HepG2 (cell line): ENCODE measurements around the gene DNAH8. TPM values are rescaled to one million over a fixed set of nuclear protein-coding genes. Genes with fewer than 3 reads are reported as not detected.

ENCODE experiments used
- ATAC-seq: fragments of 200-7000 bp; cut with Tn5 transposase; 3 replicates; pipeline ENCODE4 v1.9.1; 2020; ENCODE audit warnings: mild to moderate bottlenecking, moderate library complexity
- BruUV-seq: library from RNA; stranded (reverse); fragments of 400-500 nt; replicated peaks from 2 replicates; lab custom pipeline; 2021; lab: Mats Ljungman, UMichigan
- CTCF ChIA-PET: fragments of 300-600 bp; formaldehyde crosslinking; extraction: SDS; loops from one replicate; lab custom pipeline; 2021; ENCODE audit warnings: low total read pairs, inconsistent platforms, low intra/inter-chr PET ratio; lab: Yijun Ruan, JAX
- POLR2A ChIA-PET: fragments of 350-600 bp; sonication (Branson Sonifier 250); formaldehyde crosslinking; loops from one replicate; lab custom pipeline; 2020; ENCODE audit warnings: antibody characterized with exemption, inconsistent platforms; lab: Yijun Ruan, JAX
- DNase-seq: peaks from one replicate; pipeline ENCODE4 v3.0.0-alpha.2; 2015; ENCODE audit warnings: low spot score
- FAIRE-seq: peaks from 3 replicates; lab custom pipeline; 2011; peaks lifted over from hg19 to GRCh38; lab: Jason Lieb, UNC
- H2AFZ ChIP-seq: one replicate; pipeline ENCODE4 v1.6.1; 2011; ENCODE audit warnings: low read length, inconsistent platforms
- H3K27ac ChIP-seq: fragments of 300-600 bp; 3 replicates; pipeline ENCODE4 v1.8.0; 2011; ENCODE audit warnings: mixed run types, mild to moderate bottlenecking, mixed read lengths, low read length, inconsistent platforms; ENCODE audit not compliant: insufficient read depth; ENCODE audit errors: extremely low read length
- H3K27me3 ChIP-seq, 2 experiments: fragments of 200-600 bp in 1 of 2; 2 replicates in 1 of 2; 3 replicates in 1 of 2; pipeline versions ENCODE4 v1.6.0 to v1.8.0; 2011; ENCODE audit warnings: low read length in 2 of 2, mild to moderate bottlenecking in 2 of 2, moderate library complexity in 2 of 2, inconsistent platforms in 1 of 2; ENCODE audit not compliant: insufficient read depth in 2 of 2, control insufficient read depth in 1 of 2
- H3K36me3 ChIP-seq, 2 experiments: fragments of 200-600 bp in 1 of 2; replicated peaks in 1 of 2; 2 replicates in 1 of 2; 3 replicates in 1 of 2; pipeline versions ENCODE4 v1.5.1 to v1.8.0; 2011; ENCODE audit warnings: low read length in 2 of 2, inconsistent platforms in 1 of 2; ENCODE audit not compliant: insufficient read depth in 2 of 2, control insufficient read depth in 1 of 2
- H3K4me1 ChIP-seq: 2 replicates; pipeline ENCODE4 v1.5.1; 2012; ENCODE audit warnings: low read length, inconsistent platforms; ENCODE audit not compliant: insufficient read depth
- H3K4me2 ChIP-seq: 2 replicates; pipeline ENCODE4 v1.6.0; 2011; ENCODE audit warnings: low read depth, low read length, inconsistent platforms
- H3K4me3 ChIP-seq, 3 experiments: fragments of 200-600 bp in 1 of 3; sonication (generic), shearing (Covaris generic) in 1 of 3; replicated peaks in 1 of 3; 2 replicates each; pipeline ENCODE4 v1.5.1; 2011 to 2016; ENCODE audit warnings: low read length in 3 of 3, inconsistent platforms in 2 of 3, low read depth in 2 of 3, mild to moderate bottlenecking in 2 of 3, control low read depth in 1 of 3, mixed read lengths in 1 of 3; ENCODE audit not compliant: insufficient read depth in 1 of 3
- H3K79me2 ChIP-seq: one replicate; pipeline ENCODE4 v1.6.1; 2011; ENCODE audit warnings: low read length, inconsistent platforms; ENCODE audit not compliant: insufficient read depth
- H3K9ac ChIP-seq: 2 replicates; pipeline ENCODE4 v1.6.0; 2011; ENCODE audit warnings: mild to moderate bottlenecking, low read depth, low read length, inconsistent platforms; ENCODE audit not compliant: insufficient read depth
- H3K9me3 ChIP-seq: 2 replicates; pipeline ENCODE4 v1.5.1; 2012; ENCODE audit warnings: mild to moderate bottlenecking, low read length
- H4K20me1 ChIP-seq: 2 replicates; pipeline ENCODE4 v1.6.0; 2011; ENCODE audit warnings: inconsistent platforms, mild to moderate bottlenecking, low read length, moderate library complexity; ENCODE audit not compliant: insufficient read depth
- ARNTL ChIP-seq: sonication (generic); formaldehyde crosslinking; IDR thresholded peaks from 2 replicates; pipeline ENCODE4 v1.4.0; 2020; ENCODE audit warnings: mild to moderate bottlenecking, missing genetic modification reagents
- BRD4 ChIP-seq: sonication (generic); formaldehyde crosslinking; IDR thresholded peaks from 2 replicates; pipeline ENCODE4 v1.4.0; 2020; ENCODE audit warnings: missing genetic modification reagents
- EP300 ChIP-seq, 3 experiments: sonication (generic) in 1 of 3; formaldehyde crosslinking in 1 of 3; IDR thresholded peaks; 2 replicates each; pipeline versions ENCODE4 v1.5.1 to v1.6.1; 2011 to 2020; ENCODE audit warnings: low read depth in 2 of 3, low read length in 2 of 3, borderline replicate concordance in 1 of 3, improper control_type of control experiment in 1 of 3, mild to moderate bottlenecking in 1 of 3, missing genetic modification reagents in 1 of 3, moderate library complexity in 1 of 3
- FOXJ3 ChIP-seq: sonication (generic); formaldehyde crosslinking; IDR thresholded peaks from 2 replicates; pipeline ENCODE4 v1.4.0; 2020; ENCODE audit warnings: missing genetic modification reagents, mild to moderate bottlenecking, borderline replicate concordance
- FOXP1 ChIP-seq, 2 experiments: fragments of 450-650 bp in 1 of 2; IDR thresholded peaks; 2 replicates each; pipeline ENCODE4 v1.6.1; 2017 to 2018; ENCODE audit warnings: antibody characterized with exemption in 1 of 2
- MEIS1 ChIP-seq: sonication (generic); formaldehyde crosslinking; IDR thresholded peaks from 2 replicates; pipeline ENCODE4 v1.9.0; 2021; ENCODE audit warnings: mild to moderate bottlenecking, missing genetic modification reagents, moderate library complexity, borderline replicate concordance
- PAWR ChIP-seq: sonication (generic); formaldehyde crosslinking; IDR thresholded peaks from 2 replicates; pipeline ENCODE4 v1.4.0; 2020; ENCODE audit warnings: missing genetic modification reagents, mild to moderate bottlenecking, borderline replicate concordance
- SAP130 ChIP-seq: IDR thresholded peaks from 2 replicates; pipeline ENCODE4 v1.6.1; 2016; ENCODE audit warnings: low read depth
- TRIM24 ChIP-seq: sonication (generic); formaldehyde crosslinking; IDR thresholded peaks from 2 replicates; pipeline ENCODE4 v1.8.0; 2022; ENCODE audit warnings: mild to moderate bottlenecking, missing genetic modification reagents
- ZBTB7A ChIP-seq: sonication (generic); formaldehyde crosslinking; IDR thresholded peaks from 2 replicates; pipeline ENCODE4 v1.8.0; 2022; ENCODE audit warnings: mild to moderate bottlenecking, missing genetic modification reagents
- ZNF17 ChIP-seq: sonication (generic); formaldehyde crosslinking; IDR thresholded peaks from 2 replicates; pipeline ENCODE4 v1.5.0; 2020; ENCODE audit warnings: mild to moderate bottlenecking, missing genetic modification reagents
- ZNF3 ChIP-seq: IDR thresholded peaks from 2 replicates; pipeline ENCODE4 v1.7.0; 2017; ENCODE audit warnings: inconsistent platforms
- ZNF546 ChIP-seq: sonication (generic); formaldehyde crosslinking; conservative IDR thresholded peaks from 2 replicates; pipeline ENCODE4 v1.8.1; 2023; ENCODE audit warnings: mild to moderate bottlenecking, missing genetic modification reagents
- ZNF562 ChIP-seq: sonication (generic); formaldehyde crosslinking; IDR thresholded peaks from 2 replicates; pipeline ENCODE4 v1.8.0; 2022; ENCODE audit warnings: missing genetic modification reagents, borderline replicate concordance
- ZNF607 ChIP-seq: sonication (generic); formaldehyde crosslinking; IDR thresholded peaks from 2 replicates; pipeline ENCODE4 v1.5.1; 2020; ENCODE audit warnings: missing genetic modification reagents, mild to moderate bottlenecking, borderline replicate concordance
- ZNF878 ChIP-seq: sonication (generic); formaldehyde crosslinking; IDR thresholded peaks from 2 replicates; pipeline ENCODE4 v1.8.1; 2023; ENCODE audit warnings: mild to moderate bottlenecking, missing genetic modification reagents, moderate library complexity
- WGBS: methylation state at CpG from one replicate; pipeline ENCODE4 v1.1.6; 2017; ENCODE audit warnings: low lambda C conversion rate; 5-methylcytosine and 5-hydroxymethylcytosine counted together
- in situ Hi-C: cut with HindIII; loops from 2 replicates; pipeline ENCODE4 v1.10.0; 2017; ENCODE audit warnings: low pct_unique_long_range_greater_than_20kb; ENCODE audit not compliant: extremely low pct_ligation_motif_present
- intact Hi-C: fragments of 100-400 bp; cut with micrococcal nuclease; formaldehyde crosslinking; loops from one replicate; pipeline ENCODE4 v1.10.0; 2022; ENCODE audit not compliant: unreplicated experiment
- polyA plus RNA-seq, 8 experiments: library from polyadenylated mRNA; depleted of rRNA in 3 of 8; stranded (reverse) in 7 of 8; unstranded in 1 of 8; fragments of >200 nt; fragmentation: Illumina TruSeq in 4 of 8; extraction: Trizol in 4 of 8; gene quantifications; 2 replicates each; pipeline versions ENCODE4 v1.2.1 to v1.2.3, GENCODE V29; 2011 to 2016; ENCODE audit warnings: low read depth in 4 of 8, missing spikeins in 1 of 8, mixed read lengths in 1 of 8; ENCODE audit not compliant: insufficient read depth in 1 of 8
- total RNA-seq, 5 experiments: library from RNA; depleted of rRNA; stranded (reverse); fragments of >200 nt; fragmentation: Illumina TruSeq; extraction: Trizol; gene quantifications; 2 replicates each; pipeline ENCODE4 v1.2.3, GENCODE V29; 2016; ENCODE audit warnings: low read depth in 1 of 5
- TF ChIP-seq, protein P1 (sequence below): IDR thresholded peaks from 2 replicates; pipeline ENCODE4 v1.6.1; 2016; ENCODE audit warnings: control low read depth
- TF ChIP-seq, protein P2 (sequence below): sonication (generic); formaldehyde crosslinking; conservative IDR thresholded peaks from 2 replicates; pipeline ENCODE4 v1.5.0; 2020; ENCODE audit warnings: missing genetic modification reagents
- TF ChIP-seq, protein P3 (sequence below): sonication (generic); formaldehyde crosslinking; IDR thresholded peaks from 2 replicates; pipeline ENCODE4 v1.8.0; 2022; ENCODE audit warnings: mild to moderate bottlenecking, missing genetic modification reagents, moderate library complexity
- TF ChIP-seq, protein P4 (sequence below): sonication (generic); formaldehyde crosslinking; IDR thresholded peaks from 2 replicates; pipeline ENCODE4 v1.4.0; 2020; ENCODE audit warnings: missing genetic modification reagents; ENCODE audit errors: not compliant biosample characterization

The DNAH8 gene
- total and polyA plus RNA-seq, 2 of the 13 experiments (the other 11 are each of a cell fraction or from before 2014, with no cell fraction given), result not detected

DNA sequence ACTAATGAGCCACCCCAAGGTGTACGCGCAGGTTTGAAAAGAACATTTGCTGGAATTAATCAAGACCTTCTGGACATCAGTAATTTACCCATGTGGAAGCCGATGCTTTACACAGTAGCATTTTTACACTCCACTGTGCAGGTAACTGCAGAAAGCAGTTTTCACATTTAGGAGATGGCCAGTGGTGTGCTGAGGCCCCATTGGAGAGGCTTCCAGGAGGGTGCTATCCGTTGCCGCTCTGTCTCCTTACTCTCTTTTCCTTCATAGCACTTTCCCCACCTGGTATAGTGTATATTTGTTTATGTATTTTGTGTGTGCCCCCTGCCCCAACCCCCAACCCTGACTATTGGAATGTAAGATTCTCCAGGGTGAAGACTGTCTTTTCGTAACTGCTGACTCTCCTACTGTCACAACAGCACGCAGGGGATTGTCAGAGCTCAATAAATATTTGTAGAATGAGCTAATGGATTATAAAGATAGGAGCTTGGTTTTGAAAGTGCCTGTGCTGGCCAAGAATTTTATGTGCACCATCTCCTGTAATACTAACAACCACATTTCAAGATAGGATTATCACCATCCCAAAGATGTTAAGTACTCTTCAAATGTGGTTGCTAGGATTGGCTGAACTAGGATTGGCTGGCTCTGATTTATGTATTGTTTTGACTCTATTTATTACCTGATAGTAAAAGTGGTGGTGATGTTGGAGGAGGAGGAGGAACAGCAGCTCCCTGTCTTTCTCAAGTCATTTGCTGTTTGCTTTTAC lies 259.5 kb downstream of the DNAH8 start:
- intact Hi-C loops, result loop anchor here (10.0 kb wide), 1 partner anchor 130 kb away; no protein-coding TSS in a partner anchor
- no peaks in the 10 kb centered on the region for H3K4me1 ChIP-seq
- no peaks in the 10 kb centered on the region for H3K79me2 ChIP-seq
- no peak for FAIRE-seq
- ChIA-PET POLR2A (no interaction called here), CTCF (no interaction called here)
- no peaks in the 10 kb centered on the region for H3K9me3 ChIP-seq
- no peak overlapping the region for H3K4me2 ChIP-seq
- TF ChIP-seq TRIM24 (CRISPR knock-in tag), result no peak
- no peak for TF ChIP-seq SAP130 (CRISPR knock-in tag)
- TF ChIP-seq BRD4 (CRISPR knock-in tag), result no peak
- TF ChIP-seq ZBTB7A, result no peak
- TF ChIP-seq, protein P1, sequence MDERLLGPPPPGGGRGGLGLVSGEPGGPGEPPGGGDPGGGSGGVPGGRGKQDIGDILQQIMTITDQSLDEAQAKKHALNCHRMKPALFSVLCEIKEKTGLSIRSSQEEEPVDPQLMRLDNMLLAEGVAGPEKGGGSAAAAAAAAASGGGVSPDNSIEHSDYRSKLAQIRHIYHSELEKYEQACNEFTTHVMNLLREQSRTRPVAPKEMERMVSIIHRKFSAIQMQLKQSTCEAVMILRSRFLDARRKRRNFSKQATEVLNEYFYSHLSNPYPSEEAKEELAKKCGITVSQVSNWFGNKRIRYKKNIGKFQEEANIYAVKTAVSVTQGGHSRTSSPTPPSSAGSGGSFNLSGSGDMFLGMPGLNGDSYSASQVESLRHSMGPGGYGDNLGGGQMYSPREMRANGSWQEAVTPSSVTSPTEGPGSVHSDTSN (CRISPR knock-in tag), result no peak
- TF ChIP-seq ZNF3 (CRISPR knock-in tag), result no peak
- TF ChIP-seq, protein P2, sequence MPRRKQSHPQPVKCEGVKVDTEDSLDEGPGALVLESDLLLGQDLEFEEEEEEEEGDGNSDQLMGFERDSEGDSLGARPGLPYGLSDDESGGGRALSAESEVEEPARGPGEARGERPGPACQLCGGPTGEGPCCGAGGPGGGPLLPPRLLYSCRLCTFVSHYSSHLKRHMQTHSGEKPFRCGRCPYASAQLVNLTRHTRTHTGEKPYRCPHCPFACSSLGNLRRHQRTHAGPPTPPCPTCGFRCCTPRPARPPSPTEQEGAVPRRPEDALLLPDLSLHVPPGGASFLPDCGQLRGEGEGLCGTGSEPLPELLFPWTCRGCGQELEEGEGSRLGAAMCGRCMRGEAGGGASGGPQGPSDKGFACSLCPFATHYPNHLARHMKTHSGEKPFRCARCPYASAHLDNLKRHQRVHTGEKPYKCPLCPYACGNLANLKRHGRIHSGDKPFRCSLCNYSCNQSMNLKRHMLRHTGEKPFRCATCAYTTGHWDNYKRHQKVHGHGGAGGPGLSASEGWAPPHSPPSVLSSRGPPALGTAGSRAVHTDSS (CRISPR knock-in tag), result no peak
- TF ChIP-seq PAWR, result no peak
- no peak for TF ChIP-seq EP300 (IDR thresholded peaks at IDR 0.05; ENCODE audit: low read depth in 2 of 2, low read length in 2 of 2)
- no peak for TF ChIP-seq EP300 (CRISPR knock-in tag; IDR thresholded peaks at IDR 0.05; ENCODE audit: borderline replicate concordance)
- no peak for TF ChIP-seq MEIS1 (CRISPR knock-in tag)
- TF ChIP-seq FOXJ3 (CRISPR knock-in tag), result no peak
- TF ChIP-seq, protein P3, sequence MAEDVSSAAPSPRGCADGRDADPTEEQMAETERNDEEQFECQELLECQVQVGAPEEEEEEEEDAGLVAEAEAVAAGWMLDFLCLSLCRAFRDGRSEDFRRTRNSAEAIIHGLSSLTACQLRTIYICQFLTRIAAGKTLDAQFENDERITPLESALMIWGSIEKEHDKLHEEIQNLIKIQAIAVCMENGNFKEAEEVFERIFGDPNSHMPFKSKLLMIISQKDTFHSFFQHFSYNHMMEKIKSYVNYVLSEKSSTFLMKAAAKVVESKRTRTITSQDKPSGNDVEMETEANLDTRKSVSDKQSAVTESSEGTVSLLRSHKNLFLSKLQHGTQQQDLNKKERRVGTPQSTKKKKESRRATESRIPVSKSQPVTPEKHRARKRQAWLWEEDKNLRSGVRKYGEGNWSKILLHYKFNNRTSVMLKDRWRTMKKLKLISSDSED, result no peak
- no peak for TF ChIP-seq ARNTL (CRISPR knock-in tag)
- TF ChIP-seq ZNF607 (CRISPR knock-in tag), result no peak
- TF ChIP-seq ZNF17 (CRISPR knock-in tag), result no peak
- no peak for TF ChIP-seq ZNF878 (CRISPR knock-in tag)
- no peak for TF ChIP-seq FOXP1 (IDR thresholded peaks at IDR 0.05)
- TF ChIP-seq FOXP1 (CRISPR knock-in tag; IDR thresholded peaks at IDR 0.05), result no peak
- TF ChIP-seq, protein P4, sequence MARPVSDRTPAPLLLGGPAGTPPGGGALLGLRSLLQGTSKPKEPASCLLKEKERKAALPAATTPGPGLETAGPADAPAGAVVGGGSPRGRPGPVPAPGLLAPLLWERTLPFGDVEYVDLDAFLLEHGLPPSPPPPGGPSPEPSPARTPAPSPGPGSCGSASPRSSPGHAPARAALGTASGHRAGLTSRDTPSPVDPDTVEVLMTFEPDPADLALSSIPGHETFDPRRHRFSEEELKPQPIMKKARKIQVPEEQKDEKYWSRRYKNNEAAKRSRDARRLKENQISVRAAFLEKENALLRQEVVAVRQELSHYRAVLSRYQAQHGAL (CRISPR knock-in tag), result no peak
- TF ChIP-seq ZNF546 (CRISPR knock-in tag), result no peak
- TF ChIP-seq ZNF562 (CRISPR knock-in tag), result no peak
- TF ChIP-seq, all 625 proteins: peak for 0
- no peaks in the 10 kb centered on the region for H3K27me3 ChIP-seq
- no peak overlapping the region for H3K9ac ChIP-seq
- ATAC-seq (no peak), DNase-seq (no peak)
- H3K36me3 ChIP-seq, result no peaks in the 10 kb centered on the region
- no TSS peak for BruUV-seq
- no peaks in the 10 kb centered on the region for H4K20me1 ChIP-seq
- H3K27ac ChIP-seq, result no peak overlapping the region
- in situ Hi-C loops, result no loop called here
- no peak overlapping the region for H3K4me3 ChIP-seq
- H2AFZ ChIP-seq, result no peak overlapping the region
- WGBS, result 39% methylated on average over 7 of the region's 7 CpGs
